ENCODE measurements around the gene EXOSC5. TPM values are rescaled to one million over a fixed set of nuclear protein-coding genes. Genes with fewer than 3 reads are reported as not detected.
A peak's percentile ranks its signal among the peaks of the same experiment; 100 is the strongest.
"Not testable (repeated sequence)": the region's sequence is repeated elsewhere in the genome, so short reads cannot be mapped to it uniquely, and the experiment has no call there.

Gene EXOSC5
- total RNA-seq, 4 donors from 2014 or later = 14.0 to 21.3 (median 19.8) TPM

- no peak for DNase-seq (ENCODE audit: low spot score in 2 of 2)
- Histone ChIP-seq H3K4me3 (no peak overlapping the region), H3K9me3 (no peaks in the 10 kb centered on the region), H3K4me1 (peaks cover 0 to 14% (median 8%) of the 10 kb centered on the region in 4 donors), H3K36me3 (peaks cover 0 to 63% (median 11%) of the 10 kb centered on the region in 3 donors), H3K27me3 (no peaks in the 10 kb centered on the region), H3K27ac (no peak overlapping the region)
- TF ChIP-seq POLR2A (IDR thresholded peaks at IDR 0.05) (no peak), EP300 (IDR thresholded peaks at IDR 0.05) (no peak), CTCF (IDR thresholded peaks at IDR 0.05) (no peak)
- WGBS, 2 donors = 84 to 91% methylated on average over 11 of the region's 11 CpGs
These were observed 5.5 kb downstream of the EXOSC5 start for GRCh38 chr19:41391618-41392017.

- no peaks in the 10 kb centered on the region for H3K4me1 ChIP-seq
- peaks cover 0 to 95% (median 5%) of the 10 kb centered on the region in 3 donors for H3K36me3 ChIP-seq
- WGBS, 2 donors = 65 to 73% methylated on average over 13 of the region's 13 CpGs
- no peak for DNase-seq (ENCODE audit: low spot score in 2 of 2)
- H3K27me3 ChIP-seq = no peaks in the 10 kb centered on the region
- no peaks in the 10 kb centered on the region for H3K9me3 ChIP-seq
- TF ChIP-seq CTCF (IDR thresholded peaks at IDR 0.05) = no peak
- TF ChIP-seq POLR2A (IDR thresholded peaks at IDR 0.05) = no peak
- no peak for TF ChIP-seq EP300 (IDR thresholded peaks at IDR 0.05)
- H3K27ac ChIP-seq = no peak overlapping the region
- H3K4me3 ChIP-seq = no peak overlapping the region
These were observed 10.7 kb downstream of the EXOSC5 start for GRCh38 chr19:41386442-41386841.

DNA sequence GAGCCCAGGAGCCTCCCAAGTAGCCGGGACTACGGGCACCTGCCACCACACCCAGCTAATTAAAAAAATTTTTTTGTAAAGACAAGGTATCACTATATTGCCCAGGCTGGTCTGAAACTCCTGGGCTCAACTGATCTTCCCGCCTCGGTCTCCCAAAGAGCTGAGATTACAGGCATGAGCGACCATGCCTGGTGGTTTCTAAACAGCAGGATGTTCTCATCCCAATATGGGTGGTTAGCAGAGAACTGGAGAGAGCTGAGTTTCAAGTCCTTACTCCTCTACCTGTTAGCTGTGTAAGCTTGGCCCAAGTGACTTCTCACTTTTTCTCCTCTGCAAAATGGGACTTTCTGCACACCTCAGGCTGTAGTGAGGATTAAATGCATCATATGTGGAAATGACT, 12.8 kb downstream of the EXOSC5 start:
- TF ChIP-seq CTCF (IDR thresholded peaks at IDR 0.05) (no peak), EP300 (IDR thresholded peaks at IDR 0.05) (no peak), POLR2A (IDR thresholded peaks at IDR 0.05) (no peak)
- Histone ChIP-seq H3K4me3 (no peak overlapping the region), H3K9me3 (no peaks in the 10 kb centered on the region), H3K27me3 (no peaks in the 10 kb centered on the region), H3K27ac (no peak overlapping the region), H3K36me3 (peaks cover 0 to 84% (median 1%) of the 10 kb centered on the region in 3 donors), H3K4me1 (peaks cover 0 to 3% (median 0%) of the 10 kb centered on the region in 4 donors)
- 91 to 93% methylated on average over 5 of the region's 5 CpGs for WGBS, 2 donors
- DNase-seq (ENCODE audit: low spot score in 2 of 2) = no peak

DNA sequence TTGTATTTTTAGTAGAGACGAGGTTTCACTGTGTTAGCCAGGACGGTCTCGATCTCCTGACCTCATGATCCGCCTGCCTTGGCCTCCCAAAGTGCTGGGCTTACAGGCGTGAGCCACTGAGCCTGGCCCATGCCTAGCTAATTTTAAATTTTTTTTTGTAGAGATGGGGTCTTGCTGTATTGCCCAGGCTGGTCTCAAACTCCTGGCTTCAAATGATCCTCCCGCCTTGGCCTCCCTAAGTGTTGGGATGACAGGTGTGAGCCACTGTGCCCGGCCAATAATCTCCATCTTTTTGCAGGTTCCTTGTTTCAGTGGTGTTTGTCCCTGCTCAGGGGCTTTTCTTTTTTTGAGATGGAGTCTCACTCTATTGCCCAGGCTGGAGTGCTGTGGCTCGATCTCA, 15.6 kb downstream of the EXOSC5 start:
- 92 to 95% methylated on average over 8 of the region's 8 CpGs for WGBS, 2 donors
- not testable (repeated sequence) for DNase-seq (ENCODE audit: low spot score in 2 of 2); H3K27me3 ChIP-seq; H3K27ac ChIP-seq; H3K9me3 ChIP-seq; H3K4me3 ChIP-seq
- Histone ChIP-seq H3K36me3 (peaks cover 0 to 56% (median 0%) of the 10 kb centered on the region in 3 donors), H3K4me1 (peaks cover 0 to 22% (median 0%) of the 10 kb centered on the region in 4 donors)

GRCh38 chr19:41377977-41378709, 19.0 kb downstream of the EXOSC5 start:
- H3K4me3 ChIP-seq = no peak overlapping the region
- no peak for DNase-seq (ENCODE audit: low spot score in 2 of 2)
- H3K4me1 ChIP-seq = peaks cover 0 to 48% (median 8%) of the 10 kb centered on the region in 4 donors
- H3K27me3 ChIP-seq = no peaks in the 10 kb centered on the region
- peaks cover 0 to 24% (median 0%) of the 10 kb centered on the region in 3 donors for H3K36me3 ChIP-seq
- H3K27ac ChIP-seq = peak overlapping the region in 2 of 4 donors; percentile 18 to 69
- no peaks in the 10 kb centered on the region for H3K9me3 ChIP-seq
- 38 to 40% methylated on average over 8 to 9 of the region's 9 CpGs for WGBS, 2 donors
- TF ChIP-seq CTCF (IDR thresholded peaks at IDR 0.05) (no peak), EP300 (IDR thresholded peaks at IDR 0.05) (no peak), POLR2A (IDR thresholded peaks at IDR 0.05) (no peak)
